Activated T-helper 9 cell treated with anti-CD3 and anti-CD28 coated beads, Interleukin-2, amount 50 U/mL, for 16 hours (primary cell): ENCODE results near the gene DDX27.

ENCODE experiments used
- DNase-seq: peaks from one replicate; pipeline ENCODE4 v3.0.0-alpha.2; 2020; ENCODE audit warnings: low read depth

Gene DDX27

GRCh38 chr20:49278818-49279676, 59.8 kb downstream of the DDX27 start:
- peak; percentile 17 for DNase-seq

GRCh38 chr20:49279677-49280462, 60.7 kb downstream of the DDX27 start:
- no peak for DNase-seq

DNA sequence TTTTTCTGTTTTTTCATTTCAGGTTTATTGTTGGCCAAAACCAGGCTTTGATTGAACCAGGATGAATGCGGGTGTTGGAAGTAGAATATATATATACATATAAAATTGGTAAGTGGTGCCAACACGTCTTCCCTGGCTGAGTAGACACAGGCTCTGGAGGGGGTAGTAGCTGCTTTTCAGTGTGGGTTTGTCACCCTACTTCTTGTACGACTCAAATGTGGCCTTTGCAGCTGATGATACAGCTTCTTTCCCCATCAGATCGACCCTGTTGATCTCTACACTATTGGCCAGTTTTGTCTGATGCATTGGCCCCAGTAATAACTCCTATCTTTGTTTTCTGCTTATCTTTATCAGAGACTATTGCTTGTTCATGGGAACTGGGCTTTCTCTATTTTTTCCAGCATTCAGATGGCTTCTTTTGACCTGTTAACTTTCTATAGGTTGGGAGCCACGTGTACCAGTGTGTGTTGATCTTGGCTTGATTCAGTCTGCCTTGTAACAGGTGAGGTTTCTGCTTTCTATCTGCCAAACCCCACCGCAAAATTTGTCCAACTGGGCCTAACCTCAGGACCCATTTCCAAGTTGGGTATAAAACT, 61.3 kb downstream of the DDX27 start:
- no peak for DNase-seq

DNA sequence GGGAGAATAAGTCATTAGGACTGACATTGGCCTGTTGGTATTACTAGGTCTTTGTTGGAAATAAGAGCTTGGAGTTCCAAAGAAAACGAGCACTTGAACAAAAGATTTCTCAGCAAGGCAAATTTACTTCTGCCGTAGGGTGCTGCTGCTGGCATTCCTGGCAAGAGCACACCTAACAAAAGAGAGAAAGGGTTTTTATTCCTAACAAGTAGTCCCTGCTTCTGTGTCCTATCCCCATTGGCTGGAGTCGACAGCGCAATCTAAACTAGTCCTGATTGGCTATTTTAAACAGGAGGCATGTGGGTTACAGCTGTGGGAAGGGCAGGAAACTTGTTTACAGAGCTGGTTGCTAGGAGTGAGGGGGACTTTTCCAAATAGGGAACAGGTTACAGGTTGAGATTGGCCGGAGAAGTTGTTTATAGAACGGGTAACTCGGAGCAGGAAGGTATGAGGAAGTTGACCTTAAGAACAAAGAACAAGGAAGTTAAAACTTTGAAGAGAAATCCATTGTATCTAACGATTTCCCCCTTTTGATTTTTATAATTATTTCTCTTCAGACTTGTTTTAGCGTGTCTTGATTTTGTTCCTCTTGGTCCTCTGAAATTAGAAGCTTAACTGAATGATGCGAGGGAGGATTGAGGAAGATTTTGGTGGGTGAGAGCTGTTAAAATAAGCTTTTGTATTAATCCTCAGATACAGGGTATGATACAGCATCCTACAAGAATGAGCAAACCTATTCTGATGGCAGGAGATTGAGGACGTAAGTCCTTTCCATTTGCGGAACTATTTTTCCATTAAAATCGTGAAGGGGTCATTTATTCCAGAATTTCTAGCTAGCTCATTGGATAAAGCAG, 62.1 kb downstream of the DDX27 start:
- no peak for DNase-seq

GRCh38 chr20:49281913-49282467, 62.8 kb downstream of the DDX27 start:
- no peak for DNase-seq

DNA sequence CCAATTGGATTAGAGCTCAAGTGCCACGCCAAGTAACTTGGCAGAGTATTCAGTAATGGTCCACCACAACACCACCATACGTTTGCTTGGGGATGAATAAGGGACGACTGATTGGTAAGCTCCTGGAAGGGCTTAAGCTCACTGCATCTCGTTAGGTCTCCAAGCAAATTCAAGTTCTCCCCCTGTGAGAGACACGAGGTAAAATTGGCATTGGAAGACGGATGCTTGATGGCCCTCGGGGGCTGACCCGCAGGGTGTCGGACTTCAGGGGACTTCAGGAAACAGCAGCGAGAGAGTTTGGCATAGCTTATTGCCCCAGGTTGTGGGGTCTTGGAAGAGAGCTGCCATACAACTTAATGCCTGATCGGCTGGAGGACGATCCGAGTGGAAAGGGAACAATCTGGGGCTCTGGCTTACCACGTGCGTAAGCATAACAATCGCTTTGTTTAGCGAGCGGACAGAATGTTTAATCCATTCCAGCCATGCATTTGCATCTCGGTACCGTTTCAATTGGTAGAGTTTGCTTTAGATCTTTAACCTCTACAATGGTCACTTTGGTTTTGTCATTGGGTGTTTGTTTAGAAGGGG, 63.5 kb downstream of the DDX27 start:
- DNase-seq: no peak

GRCh38 chr20:49283176-49283702, 64.0 kb downstream of the DDX27 start:
- no peak for DNase-seq

GRCh38 chr20:49283703-49284625, 64.7 kb downstream of the DDX27 start:
- DNase-seq: no peak

GRCh38 chr20:49284818-49285217, 65.6 kb downstream of the DDX27 start:
- no peak for DNase-seq

- DNase-seq: no peak
These were observed 66.0 kb downstream of the DDX27 start for GRCh38 chr20:49285233-49285668.

GRCh38 chr20:49285813-49286494, 66.7 kb downstream of the DDX27 start:
- no peak for DNase-seq

- DNase-seq: no peak
These were observed 67.7 kb downstream of the DDX27 start for GRCh38 chr20:49286689-49287551.

GRCh38 chr20:49287555-49288249, 68.5 kb downstream of the DDX27 start:
- no peak for DNase-seq

- no peak for DNase-seq
These were observed 69.1 kb downstream of the DDX27 start for GRCh38 chr20:49288250-49288751.

DNA sequence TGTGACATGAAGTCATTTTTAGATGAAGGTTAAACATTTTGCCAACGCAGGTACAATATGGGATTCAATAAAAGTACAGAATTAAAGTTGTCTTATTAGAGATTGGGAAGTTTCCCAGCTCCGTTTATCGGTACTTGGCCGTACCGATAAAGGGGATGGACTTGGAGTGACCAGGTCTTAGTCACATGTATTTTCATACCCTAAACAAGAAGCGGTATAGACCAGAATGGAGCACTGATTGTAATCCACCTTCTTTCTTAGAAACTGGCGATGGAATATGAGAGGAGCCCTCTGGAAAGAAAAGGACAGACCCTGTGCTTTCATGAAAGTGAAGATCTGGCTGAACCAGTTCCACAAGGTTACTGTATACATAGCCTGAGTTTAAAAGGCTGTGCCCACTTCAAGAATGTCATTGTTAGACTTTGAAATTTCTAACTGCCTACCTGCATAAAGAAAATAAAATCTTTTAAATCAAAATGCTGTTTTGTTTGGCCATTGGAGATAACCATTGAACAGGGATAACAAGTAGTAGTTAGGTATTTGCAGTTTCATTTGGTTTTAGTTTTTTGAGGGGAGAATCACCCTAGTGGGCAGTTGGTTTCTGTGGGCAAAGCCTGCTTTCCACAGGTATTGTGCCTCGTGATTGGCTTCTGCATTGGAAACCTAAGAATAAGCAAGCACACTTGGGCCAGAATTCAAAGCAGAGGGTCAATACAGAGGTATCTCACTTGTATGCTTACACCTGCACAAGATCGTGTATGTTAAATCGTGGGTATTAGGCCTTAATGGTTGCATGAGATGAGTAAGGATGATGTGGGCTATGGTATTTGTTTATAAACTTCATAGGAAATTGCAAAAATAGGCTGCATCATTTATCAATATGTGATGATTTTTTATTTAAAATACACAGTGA, 69.8 kb downstream of the DDX27 start:
- no peak for DNase-seq

GRCh38 chr20:49290608-49291191, 71.5 kb downstream of the DDX27 start:
- DNase-seq: no peak
